H9 (cell line): ENCODE measurements around the gene CCDC157. TPM values are rescaled to one million over a fixed set of nuclear protein-coding genes. Genes with fewer than 3 reads are reported as not detected.

Source experiments
- DNase-seq: peaks from one replicate; pipeline ENCODE4 v3.0.0-alpha.2; 2017
- H2AFZ ChIP-seq: one replicate; pipeline ENCODE4 v1.6.1; 2013; ENCODE audit warnings: mild to moderate bottlenecking, low read length, control low read depth, moderate library complexity
- H2AK5ac ChIP-seq: 2 replicates; pipeline ENCODE4 v1.6.1; 2013; ENCODE audit warnings: low read length, control low read depth, mixed read lengths; ENCODE audit not compliant: insufficient read length
- H2BK120ac ChIP-seq: one replicate; pipeline ENCODE4 v1.6.1; 2013; ENCODE audit warnings: low read depth, mild to moderate bottlenecking, low read length, control low read depth, inconsistent platforms; ENCODE audit not compliant: poor library complexity, severe bottlenecking
- H2BK12ac ChIP-seq: 2 replicates; pipeline ENCODE4 v1.6.1; 2013; ENCODE audit warnings: low read length, control low read depth, mixed read lengths, low read depth; ENCODE audit not compliant: insufficient read length
- H2BK15ac ChIP-seq: 2 replicates; pipeline ENCODE4 v1.6.1; 2013; ENCODE audit warnings: low read depth, low read length, control low read depth
- H2BK20ac ChIP-seq: one replicate; pipeline ENCODE4 v1.6.1; 2013; ENCODE audit warnings: low read depth, mild to moderate bottlenecking, low read length, control low read depth, inconsistent platforms; ENCODE audit not compliant: poor library complexity, severe bottlenecking
- H2BK5ac ChIP-seq: 2 replicates; pipeline ENCODE4 v1.6.1; 2013; ENCODE audit warnings: low read length, control low read depth, mixed read lengths; ENCODE audit not compliant: insufficient read length
- H3K14ac ChIP-seq: 2 replicates; pipeline ENCODE4 v1.6.1; 2013; ENCODE audit warnings: low read length, control low read depth; ENCODE audit not compliant: insufficient read depth
- H3K18ac ChIP-seq: 2 replicates; pipeline ENCODE4 v1.6.1; 2013; ENCODE audit warnings: low read depth, mild to moderate bottlenecking, mixed read lengths, low read length, control low read depth; ENCODE audit not compliant: insufficient read length
- H3K23ac ChIP-seq: 2 replicates; pipeline ENCODE4 v1.6.1; 2013; ENCODE audit warnings: low read length, control low read depth, mixed read lengths, low read depth; ENCODE audit not compliant: insufficient read length
- H3K23me2 ChIP-seq: 2 replicates; pipeline ENCODE4 v1.6.1; 2013; ENCODE audit warnings: low read depth, mild to moderate bottlenecking, mixed read lengths, low read length, control low read depth; ENCODE audit not compliant: insufficient read length, poor library complexity, severe bottlenecking
- H3K27ac ChIP-seq: 2 replicates; pipeline ENCODE4 v1.5.1; 2013; ENCODE audit warnings: low read length, control low read depth, mixed read lengths, low read depth; ENCODE audit not compliant: insufficient read length
- H3K27me3 ChIP-seq: 2 replicates; pipeline ENCODE4 v1.6.1; 2013; ENCODE audit warnings: low read length, control low read depth, inconsistent platforms; ENCODE audit not compliant: insufficient read depth
- H3K4ac ChIP-seq: 2 replicates; pipeline ENCODE4 v1.6.1; 2013; ENCODE audit warnings: low read depth, mild to moderate bottlenecking, control low read depth, inconsistent platforms, low read length, moderate library complexity
- H3K4me1 ChIP-seq: 2 replicates; pipeline ENCODE4 v1.6.1; 2013; ENCODE audit warnings: low read length, control low read depth, inconsistent platforms; ENCODE audit not compliant: insufficient read depth
- H3K4me2 ChIP-seq: 2 replicates; pipeline ENCODE4 v1.6.1; 2013; ENCODE audit warnings: low read length, control low read depth, mixed read lengths; ENCODE audit not compliant: insufficient read length, insufficient read depth
- H3K56ac ChIP-seq: 2 replicates; pipeline ENCODE4 v1.6.1; 2013; ENCODE audit warnings: low read depth, mild to moderate bottlenecking, mixed read lengths, low read length, control low read depth; ENCODE audit not compliant: insufficient read length
- H3K79me1 ChIP-seq: 2 replicates; pipeline ENCODE4 v1.6.1; 2013; ENCODE audit warnings: low read depth, mild to moderate bottlenecking, moderate library complexity, low read length, control low read depth, inconsistent platforms; ENCODE audit not compliant: insufficient read depth, poor library complexity, severe bottlenecking
- H3K79me2 ChIP-seq: 2 replicates; pipeline ENCODE4 v1.6.1; 2013; ENCODE audit warnings: low read length, control low read depth, inconsistent platforms; ENCODE audit not compliant: insufficient read depth
- H3K9ac ChIP-seq: 2 replicates; pipeline ENCODE4 v1.6.1; 2013; ENCODE audit warnings: low read length, control low read depth, mixed read lengths; ENCODE audit not compliant: insufficient read length; ENCODE audit errors: extremely low read depth
- H3K9me3 ChIP-seq: one replicate; pipeline ENCODE4 v1.6.1; 2013; ENCODE audit warnings: low read depth, low read length, inconsistent platforms; ENCODE audit not compliant: control insufficient read depth
- H3T11ph ChIP-seq: one replicate; pipeline ENCODE4 v1.6.1; 2013; ENCODE audit warnings: mild to moderate bottlenecking, low read length, control low read depth, inconsistent platforms
- H4K20me1 ChIP-seq: one replicate; pipeline ENCODE4 v1.6.1; 2013; ENCODE audit not compliant: control insufficient read depth, insufficient read length, insufficient read depth
- H4K5ac ChIP-seq: 2 replicates; pipeline ENCODE4 v1.6.1; 2013; ENCODE audit warnings: low read depth, mild to moderate bottlenecking, mixed read lengths, low read length, control low read depth; ENCODE audit not compliant: insufficient read length
- H4K8ac ChIP-seq: replicated peaks from 2 replicates; pipeline ENCODE4 v1.6.1; 2013; ENCODE audit warnings: low read length, control low read depth, mixed read lengths, low read depth; ENCODE audit not compliant: insufficient read length
- H4K91ac ChIP-seq: 2 replicates; pipeline ENCODE4 v1.6.1; 2013; ENCODE audit warnings: low read depth, mild to moderate bottlenecking, moderate library complexity, mixed read lengths, low read length, control low read depth; ENCODE audit not compliant: insufficient read length
- H3K27ac Mint-ChIP-seq, 3 experiments: 2 replicates in 2 of 3; 3 replicates in 1 of 3; pipeline ENCODE4 v1.8.0; 2020 to 2021; ENCODE audit warnings: mixed read lengths in 3 of 3, mild to moderate bottlenecking in 1 of 3, moderate library complexity in 1 of 3
- H3K27me3 Mint-ChIP-seq: 2 replicates; pipeline ENCODE4 v1.8.0; 2021; ENCODE audit warnings: low read depth, mild to moderate bottlenecking, moderate library complexity, mixed read lengths
- H3K36me3 Mint-ChIP-seq, 3 experiments: 2 replicates in 2 of 3; 3 replicates in 1 of 3; pipeline ENCODE4 v1.8.0; 2020 to 2021; ENCODE audit warnings: low read depth in 3 of 3, mixed read lengths in 3 of 3; ENCODE audit not compliant: insufficient read depth in 1 of 3
- H3K4me1 Mint-ChIP-seq, 2 experiments: 2 replicates each; pipeline ENCODE4 v1.8.0; 2020; ENCODE audit warnings: mixed read lengths in 2 of 2
- H3K4me3 Mint-ChIP-seq, 2 experiments: 2 replicates in 1 of 2; 3 replicates in 1 of 2; pipeline ENCODE4 v1.8.0; 2020 to 2021; ENCODE audit warnings: mild to moderate bottlenecking in 2 of 2, mixed read lengths in 2 of 2, moderate library complexity in 1 of 2
- H3K9me3 Mint-ChIP-seq, 2 experiments: 2 replicates in 1 of 2; 3 replicates in 1 of 2; pipeline ENCODE4 v1.8.0; 2020; ENCODE audit warnings: mild to moderate bottlenecking in 2 of 2, mixed read lengths in 2 of 2, moderate library complexity in 1 of 2
- CTCF ChIP-seq: fragments of 200-600 bp; sonication (generic); conservative IDR thresholded peaks from 3 replicates; pipeline ENCODE4 v1.8.0; 2021; ENCODE audit warnings: antibody characterized with exemption, mild to moderate bottlenecking
- WGBS: extraction: QIAGEN DNeasy Blood & Tissue Kit; methylation state at CpG from one replicate; pipeline ENCODE4 v1.1.7; 2013; ENCODE audit warnings: missing lambda C conversion rate, low lambda C conversion rate, mixed read lengths; ENCODE audit not compliant: insufficient read length; ENCODE audit errors: extremely low coverage; 5-methylcytosine and 5-hydroxymethylcytosine counted together
- total RNA-seq: library from RNA; stranded (reverse); gene quantifications from 2 replicates; pipeline ENCODE4 v1.2.1, GENCODE V29; 2021

The CCDC157 gene
- total RNA-seq, 1 experiment from 2014 or later, result 4.3 TPM

- H3K18ac ChIP-seq, result no peak overlapping the region
- Mint-ChIP-seq H3K36me3 (peaks cover 2 to 38% (median 33%) of the 10 kb centered on the region in 3 experiments; a peak in 6 of 7 replicates), H3K4me3 (no peak overlapping the region), H3K4me1 (peaks cover 5 to 9% of the 10 kb centered on the region in 2 experiments), H3K27ac (no peak overlapping the region), H3K27me3 (peaks cover 2% of the 10 kb centered on the region; the same call in 1 of the 2 replicates), H3K9me3 (peaks cover 0 to under 1% of the 10 kb centered on the region in 2 experiments; a peak in 1 of 5 replicates)
- H3K4me2 ChIP-seq, result no peak overlapping the region
- WGBS, result no CpG with 5 or more reads among the region's 5 CpGs
- H3K27ac ChIP-seq, result no peak overlapping the region
- H3T11ph ChIP-seq, result no peak overlapping the region
- no peaks in the 10 kb centered on the region for H3K4me1 ChIP-seq
- no peak overlapping the region for H2BK15ac ChIP-seq
- DNase-seq, result no peak
- H3K9me3 ChIP-seq, result no peaks in the 10 kb centered on the region
- no peak overlapping the region for H3K56ac ChIP-seq
- H2AFZ ChIP-seq, result no peak overlapping the region
- no peak overlapping the region for H3K23ac ChIP-seq
- H4K8ac ChIP-seq, result no peak overlapping the region
- no peak overlapping the region for H2AK5ac ChIP-seq
- no peak overlapping the region for H2BK120ac ChIP-seq
- peaks cover 3% of the 10 kb centered on the region for H3K23me2 ChIP-seq
- H3K27me3 ChIP-seq, result no peaks in the 10 kb centered on the region
- no peaks in the 10 kb centered on the region for H4K20me1 ChIP-seq
- no peak overlapping the region for H3K9ac ChIP-seq
- no peak overlapping the region for H3K14ac ChIP-seq
- no peak overlapping the region for H4K91ac ChIP-seq
- H2BK5ac ChIP-seq, result no peak overlapping the region
- no peak overlapping the region for H4K5ac ChIP-seq
- no peaks in the 10 kb centered on the region for H3K79me2 ChIP-seq
- no peak overlapping the region for H2BK20ac ChIP-seq
- TF ChIP-seq CTCF, result no peak
- no peak overlapping the region for H3K4ac ChIP-seq
- no peak overlapping the region for H2BK12ac ChIP-seq
- H3K79me1 ChIP-seq, result no peaks in the 10 kb centered on the region
Observed at GRCh38 chr22:30382340-30382739, 25.5 kb downstream of the CCDC157 start.
